GM12878 (cell line): ENCODE measurements around the gene ATXN2. TPM values are rescaled to one million over a fixed set of nuclear protein-coding genes. Genes with fewer than 3 reads are reported as not detected.

ENCODE experiments used
- ATAC-seq: fragments of 200-7000 bp; cut with Tn5 transposase; 3 replicates; pipeline ENCODE4 v1.9.1; 2020; ENCODE audit warnings: mild to moderate bottlenecking, moderate library complexity
- BruUV-seq: library from RNA; stranded (reverse); fragments of 400-500 nt; replicated peaks from 2 replicates; lab custom pipeline; 2021; lab: Mats Ljungman, UMichigan
- CTCF ChIA-PET: fragments of 300-600 bp; sonication (Branson Sonifier 250); formaldehyde crosslinking; extraction: SDS; loops from one replicate; lab custom pipeline; 2021; ENCODE audit warnings: inconsistent platforms; lab: Yijun Ruan, JAX
- POLR2A ChIA-PET: fragments of 350-600 bp; formaldehyde crosslinking; extraction: SDS; loops from one replicate; lab custom pipeline; 2021; ENCODE audit warnings: inconsistent platforms; lab: Charles Lee
- RAD21 ChIA-PET: fragments of 300-600 bp; sonication (Branson Sonifier 250); formaldehyde crosslinking; loops from one replicate; lab custom pipeline; 2023; ENCODE audit warnings: antibody characterized with exemption; ENCODE audit not compliant: unreplicated experiment; lab: Charles Lee
- SMC1A ChIA-PET: fragments of 300-600 bp; sonication (Branson Sonifier 250); formaldehyde crosslinking; loops from one replicate; lab custom pipeline; 2023; ENCODE audit not compliant: unreplicated experiment, uncharacterized antibody; lab: Charles Lee
- DNase-seq: peaks from one replicate; pipeline ENCODE4 v3.0.0-alpha.2; 2011; ENCODE audit warnings: low read depth, low spot score
- FAIRE-seq: peaks from 3 replicates; lab custom pipeline; 2011; peaks lifted over from hg19 to GRCh38; lab: Jason Lieb, UNC
- H2AFZ ChIP-seq: 2 replicates; pipeline ENCODE4 v1.6.0; 2011; ENCODE audit warnings: low read depth, low read length, control low read depth; ENCODE audit not compliant: control insufficient read depth
- H3K27ac ChIP-seq: 2 replicates; pipeline ENCODE4 v1.5.1; 2011; ENCODE audit warnings: control low read depth; ENCODE audit not compliant: control insufficient read depth, insufficient read depth
- H3K27me3 ChIP-seq, 2 experiments: replicated peaks in 1 of 2; 2 replicates each; pipeline versions ENCODE4 v1.6.0 to v1.6.1; 2011; ENCODE audit warnings: low read length in 1 of 2; ENCODE audit not compliant: control insufficient read depth in 2 of 2, insufficient read depth in 2 of 2
- H3K36me3 ChIP-seq, 2 experiments: 2 replicates each; pipeline ENCODE4 v1.5.1; 2011; ENCODE audit warnings: low read length in 1 of 2; ENCODE audit not compliant: control insufficient read depth in 2 of 2, insufficient read depth in 2 of 2
- H3K4me1 ChIP-seq: 2 replicates; pipeline ENCODE4 v1.6.1; 2011; ENCODE audit warnings: mild to moderate bottlenecking, low read length, moderate library complexity, mixed read lengths; ENCODE audit not compliant: control insufficient read depth, insufficient read depth
- H3K4me2 ChIP-seq: 2 replicates; pipeline ENCODE4 v1.6.0; 2011; ENCODE audit warnings: control low read depth; ENCODE audit not compliant: control insufficient read depth, insufficient read depth
- H3K4me3 ChIP-seq: fragments of 200-600 bp; sonication (generic); 2 replicates; pipeline ENCODE4 v1.5.1; 2016
- H3K79me2 ChIP-seq: 2 replicates; pipeline ENCODE4 v1.6.0; 2011; ENCODE audit warnings: low read length; ENCODE audit not compliant: control insufficient read depth, insufficient read depth
- H3K9ac ChIP-seq: 2 replicates; pipeline ENCODE4 v1.8.0; 2011; ENCODE audit warnings: low read length, control low read depth, mixed read lengths; ENCODE audit not compliant: control insufficient read depth, insufficient read depth
- H3K9me3 ChIP-seq: replicated peaks from 3 replicates; pipeline ENCODE4 v1.5.1; 2011; ENCODE audit warnings: mild to moderate bottlenecking, low read length; ENCODE audit not compliant: control insufficient read depth, insufficient read depth
- H4K20me1 ChIP-seq: 2 replicates; pipeline ENCODE4 v1.6.0; 2011; ENCODE audit not compliant: control insufficient read depth, insufficient read depth
- ATF3 ChIP-seq: IDR thresholded peaks from 2 replicates; pipeline ENCODE4 v1.6.1; 2011; ENCODE audit warnings: low read depth, mild to moderate bottlenecking, low read length, moderate library complexity, borderline replicate concordance; ENCODE audit errors: extremely low read depth
- BRCA1 ChIP-seq: IDR thresholded peaks from 2 replicates; pipeline ENCODE4 v1.6.1; 2011; ENCODE audit warnings: low read depth, low read length, improper control_type of control experiment
- DPF2 ChIP-seq: fragments of 450-650 bp; IDR thresholded peaks from 2 replicates; pipeline ENCODE4 v1.6.1; 2017; ENCODE audit warnings: mild to moderate bottlenecking
- EED ChIP-seq: sonication (generic); IDR thresholded peaks from 2 replicates; pipeline ENCODE4 v1.6.1; 2016; ENCODE audit warnings: antibody characterized with exemption, low read depth
- EP300 ChIP-seq, 2 experiments: fragments of 150-350 bp in 1 of 2; IDR thresholded peaks; 2 replicates each; pipeline ENCODE4 v1.6.1; 2011 to 2012; ENCODE audit warnings: low read depth in 2 of 2, low read length in 2 of 2, borderline replicate concordance in 1 of 2, improper control_type of control experiment in 1 of 2, inconsistent platforms in 1 of 2; ENCODE audit not compliant: control insufficient read depth in 1 of 2
- IRF4 ChIP-seq: IDR thresholded peaks from 2 replicates; pipeline ENCODE4 v1.6.1; 2011; ENCODE audit warnings: low read depth, low read length
- KAT2A ChIP-seq: conservative IDR thresholded peaks from 2 replicates; pipeline ENCODE4 v1.6.1; 2011; ENCODE audit warnings: low read depth, low read length; ENCODE audit not compliant: control insufficient read depth
- LARP7 ChIP-seq: fragments of 450-650 bp; IDR thresholded peaks from 2 replicates; pipeline ENCODE4 v1.6.1; 2017; ENCODE audit warnings: mild to moderate bottlenecking
- MTA2 ChIP-seq: fragments of 450-650 bp; IDR thresholded peaks from 2 replicates; pipeline ENCODE4 v1.6.1; 2016; ENCODE audit warnings: low read depth, mild to moderate bottlenecking, moderate library complexity
- NFXL1 ChIP-seq: fragments of 450-650 bp; IDR thresholded peaks from 2 replicates; pipeline ENCODE4 v1.6.1; 2017; ENCODE audit warnings: antibody characterized with exemption, mild to moderate bottlenecking, borderline replicate concordance
- NFYA ChIP-seq: IDR thresholded peaks from 2 replicates; pipeline ENCODE4 v1.6.1; 2011; ENCODE audit warnings: low read depth, mild to moderate bottlenecking, low read length, improper control_type of control experiment, borderline replicate concordance
- RB1 ChIP-seq: fragments of 450-650 bp; formaldehyde crosslinking; IDR thresholded peaks from 2 replicates; pipeline ENCODE4 v1.6.1; 2017; ENCODE audit warnings: mild to moderate bottlenecking, borderline replicate concordance
- ZNF274 ChIP-seq: IDR thresholded peaks from one replicate; pipeline ENCODE4 v1.8.0; 2011; ENCODE audit not compliant: insufficient read length, insufficient read depth
- ZSCAN29 ChIP-seq: fragments of 450-650 bp; IDR thresholded peaks from 2 replicates; pipeline ENCODE4 v1.6.1; 2017; ENCODE audit warnings: mild to moderate bottlenecking, moderate library complexity
- WGBS: methylation state at CpG from one replicate; pipeline ENCODE4 v1.1.6; 2016; ENCODE audit warnings: low lambda C conversion rate; ENCODE audit not compliant: insufficient replicate concordance, insufficient coverage; ENCODE audit errors: missing lambda C conversion rate; 5-methylcytosine and 5-hydroxymethylcytosine counted together
- in situ Hi-C: fragments of 300-500 bp; cut with MboI; formaldehyde crosslinking; loops from 9 replicates; pipeline ENCODE4 v1.14.3; 2018; ENCODE audit warnings: mixed read lengths
- intact Hi-C: fragments of 100-400 bp; cut with micrococcal nuclease; formaldehyde crosslinking; loops from one replicate; pipeline ENCODE4 v1.14.2; 2022; ENCODE audit not compliant: unreplicated experiment
- polyA plus RNA-seq, 11 experiments: library from polyadenylated mRNA; depleted of rRNA in 4 of 11; unstranded in 6 of 11; stranded (reverse) in 5 of 11; fragments of >200 nt; fragmentation: Nextera tagmentation in 4 of 11; fragmentation: Illumina TruSeq in 1 of 11; extraction: Ambion mirVana in 4 of 11; extraction: Trizol in 1 of 11; gene quantifications; 1 replicate in 1 of 11; 2 replicates in 10 of 11; pipeline versions ENCODE4 v1.2.1 to v1.2.3, GENCODE V29; 2011 to 2016; ENCODE audit warnings: inconsistent platforms in 2 of 11, missing spikeins in 2 of 11, low read depth in 1 of 11
- total RNA-seq, 4 experiments: library from RNA; depleted of rRNA in 3 of 4; stranded (reverse); fragments of >200 nt in 3 of 4; fragmentation: Illumina TruSeq in 1 of 4; extraction: Trizol in 1 of 4; gene quantifications; 2 replicates each; pipeline versions ENCODE4 v1.2.1 to v1.2.3, GENCODE V29; 2013 to 2021
- TF ChIP-seq, protein P1 (sequence below): IDR thresholded peaks from 2 replicates; pipeline ENCODE4 v1.6.1; 2011; ENCODE audit warnings: low read depth, low read length, improper control_type of control experiment, borderline replicate concordance
- TF ChIP-seq, protein P2 (sequence below): fragments of 450-650 bp; IDR thresholded peaks from 2 replicates; pipeline ENCODE4 v1.6.1; 2017; ENCODE audit warnings: mild to moderate bottlenecking
- TF ChIP-seq, protein P3 (sequence below): fragments of 450-650 bp; IDR thresholded peaks from 2 replicates; pipeline ENCODE4 v1.6.1; 2017; ENCODE audit warnings: antibody characterized with exemption, mild to moderate bottlenecking, moderate library complexity

ATXN2 gene
- total and polyA plus RNA-seq, 10 of the 15 experiments (the other 5 are each of a cell fraction or from before 2014, with no cell fraction given): 8.8 to 31.5 (median 19.0) TPM

DNA sequence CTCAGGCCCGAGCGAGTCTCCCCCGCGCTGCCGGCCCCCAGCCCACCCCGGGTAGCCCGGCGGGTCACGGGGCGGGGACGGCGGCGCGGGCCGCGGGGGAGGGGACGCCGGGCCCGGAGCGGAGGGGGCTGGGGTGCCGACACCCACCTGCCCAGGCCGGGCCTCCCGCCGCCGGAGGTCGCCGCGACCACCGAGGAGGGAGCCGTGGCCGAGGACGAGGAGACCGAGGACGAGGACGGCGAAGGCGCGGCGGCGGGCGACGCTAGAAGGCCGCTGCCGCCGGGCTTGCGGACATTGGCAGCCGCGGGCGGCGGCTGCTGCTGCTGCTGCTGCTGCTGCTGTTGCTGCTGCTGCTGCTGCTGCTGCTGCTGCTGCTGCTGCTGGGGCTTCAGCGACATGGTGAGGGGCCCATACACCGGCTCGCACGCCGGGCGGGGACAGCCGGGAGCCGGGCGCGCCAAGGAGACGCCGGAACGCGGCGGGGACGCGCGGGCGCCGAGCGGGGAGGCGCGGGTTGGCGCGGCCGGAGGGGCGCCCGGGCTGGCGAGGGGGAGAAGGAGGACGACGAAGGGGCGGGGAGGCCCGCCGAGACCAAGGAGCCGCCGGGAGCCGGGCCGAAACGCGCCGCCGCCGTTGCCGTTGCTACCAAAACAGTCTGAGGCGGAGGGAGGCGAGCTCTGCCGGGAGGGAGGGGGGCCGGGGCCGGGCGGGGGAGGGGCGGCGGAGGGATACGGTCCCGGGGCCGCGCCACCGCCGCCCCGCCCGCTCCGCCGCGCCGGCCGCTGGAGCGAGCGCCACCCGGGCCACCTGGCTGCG, at the start of gene ATXN2 (continued):
- TF ChIP-seq EP300 (IDR thresholded peaks at IDR 0.05; ENCODE audit: borderline replicate concordance in 1 of 2, control insufficient read depth in 1 of 2, low read depth in 2 of 2, low read length in 2 of 2): 0 out of 4 replicates have a peak, but pooled peaks of 1 of the 2 experiments have one; percentile 22
- TF ChIP-seq ATF3: no peak
- no peak; the same call in 1 of the 2 replicates for TF ChIP-seq DPF2
- no peak; the same call in none of the 2 replicates for TF ChIP-seq LARP7
- no peak for TF ChIP-seq MTA2
- no peak for TF ChIP-seq NFYA
- TF ChIP-seq RB1: peak; percentile 23; the same call in 1 of the 2 replicates
- TF ChIP-seq, protein P1, sequence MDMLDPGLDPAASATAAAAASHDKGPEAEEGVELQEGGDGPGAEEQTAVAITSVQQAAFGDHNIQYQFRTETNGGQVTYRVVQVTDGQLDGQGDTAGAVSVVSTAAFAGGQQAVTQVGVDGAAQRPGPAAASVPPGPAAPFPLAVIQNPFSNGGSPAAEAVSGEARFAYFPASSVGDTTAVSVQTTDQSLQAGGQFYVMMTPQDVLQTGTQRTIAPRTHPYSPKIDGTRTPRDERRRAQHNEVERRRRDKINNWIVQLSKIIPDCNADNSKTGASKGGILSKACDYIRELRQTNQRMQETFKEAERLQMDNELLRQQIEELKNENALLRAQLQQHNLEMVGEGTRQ: no peak

GRCh38 chr12:111645433-111645832, 46.3 kb upstream of the ATXN2 start:
- CTCF ChIA-PET: no interaction called here
- no peak for DNase-seq
- no peaks in the 10 kb centered on the region for H3K4me1 ChIP-seq
- WGBS: 91% methylated on average over 5 of the region's 5 CpGs
- H3K4me3 ChIP-seq: no peak overlapping the region
- H2AFZ ChIP-seq: no peak overlapping the region
- SMC1A ChIA-PET: no interaction called here
- no peak overlapping the region for H3K4me2 ChIP-seq
- POLR2A ChIA-PET: no interaction called here
- H3K79me2 ChIP-seq: no peaks in the 10 kb centered on the region
- no peak overlapping the region for H3K9ac ChIP-seq
- ATAC-seq: no peak
- in situ Hi-C loops: no loop called here
- H3K9me3 ChIP-seq: no peaks in the 10 kb centered on the region
- H3K27me3 ChIP-seq: no peaks in the 10 kb centered on the region
- no peak overlapping the region for H3K27ac ChIP-seq
- intact Hi-C loops: no loop called here
- H4K20me1 ChIP-seq: no peaks in the 10 kb centered on the region
- BruUV-seq: no TSS peak
- no peak for FAIRE-seq
- H3K36me3 ChIP-seq: peaks cover 15 to 28% of the 10 kb centered on the region in 2 experiments
- RAD21 ChIA-PET: no interaction called here
- TF ChIP-seq ZNF274: no peak
- TF ChIP-seq IRF4: no peak
- no peak for TF ChIP-seq NFXL1
- TF ChIP-seq, protein P2, sequence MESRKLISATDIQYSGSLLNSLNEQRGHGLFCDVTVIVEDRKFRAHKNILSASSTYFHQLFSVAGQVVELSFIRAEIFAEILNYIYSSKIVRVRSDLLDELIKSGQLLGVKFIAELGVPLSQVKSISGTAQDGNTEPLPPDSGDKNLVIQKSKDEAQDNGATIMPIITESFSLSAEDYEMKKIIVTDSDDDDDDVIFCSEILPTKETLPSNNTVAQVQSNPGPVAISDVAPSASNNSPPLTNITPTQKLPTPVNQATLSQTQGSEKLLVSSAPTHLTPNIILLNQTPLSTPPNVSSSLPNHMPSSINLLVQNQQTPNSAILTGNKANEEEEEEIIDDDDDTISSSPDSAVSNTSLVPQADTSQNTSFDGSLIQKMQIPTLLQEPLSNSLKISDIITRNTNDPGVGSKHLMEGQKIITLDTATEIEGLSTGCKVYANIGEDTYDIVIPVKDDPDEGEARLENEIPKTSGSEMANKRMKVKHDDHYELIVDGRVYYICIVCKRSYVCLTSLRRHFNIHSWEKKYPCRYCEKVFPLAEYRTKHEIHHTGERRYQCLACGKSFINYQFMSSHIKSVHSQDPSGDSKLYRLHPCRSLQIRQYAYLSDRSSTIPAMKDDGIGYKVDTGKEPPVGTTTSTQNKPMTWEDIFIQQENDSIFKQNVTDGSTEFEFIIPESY: no peak
- no peak for TF ChIP-seq BRCA1
- no peak for TF ChIP-seq EED
- no peak for TF ChIP-seq ZSCAN29
- TF ChIP-seq KAT2A: no peak
- TF ChIP-seq NFYA: no peak
- TF ChIP-seq, protein P3, sequence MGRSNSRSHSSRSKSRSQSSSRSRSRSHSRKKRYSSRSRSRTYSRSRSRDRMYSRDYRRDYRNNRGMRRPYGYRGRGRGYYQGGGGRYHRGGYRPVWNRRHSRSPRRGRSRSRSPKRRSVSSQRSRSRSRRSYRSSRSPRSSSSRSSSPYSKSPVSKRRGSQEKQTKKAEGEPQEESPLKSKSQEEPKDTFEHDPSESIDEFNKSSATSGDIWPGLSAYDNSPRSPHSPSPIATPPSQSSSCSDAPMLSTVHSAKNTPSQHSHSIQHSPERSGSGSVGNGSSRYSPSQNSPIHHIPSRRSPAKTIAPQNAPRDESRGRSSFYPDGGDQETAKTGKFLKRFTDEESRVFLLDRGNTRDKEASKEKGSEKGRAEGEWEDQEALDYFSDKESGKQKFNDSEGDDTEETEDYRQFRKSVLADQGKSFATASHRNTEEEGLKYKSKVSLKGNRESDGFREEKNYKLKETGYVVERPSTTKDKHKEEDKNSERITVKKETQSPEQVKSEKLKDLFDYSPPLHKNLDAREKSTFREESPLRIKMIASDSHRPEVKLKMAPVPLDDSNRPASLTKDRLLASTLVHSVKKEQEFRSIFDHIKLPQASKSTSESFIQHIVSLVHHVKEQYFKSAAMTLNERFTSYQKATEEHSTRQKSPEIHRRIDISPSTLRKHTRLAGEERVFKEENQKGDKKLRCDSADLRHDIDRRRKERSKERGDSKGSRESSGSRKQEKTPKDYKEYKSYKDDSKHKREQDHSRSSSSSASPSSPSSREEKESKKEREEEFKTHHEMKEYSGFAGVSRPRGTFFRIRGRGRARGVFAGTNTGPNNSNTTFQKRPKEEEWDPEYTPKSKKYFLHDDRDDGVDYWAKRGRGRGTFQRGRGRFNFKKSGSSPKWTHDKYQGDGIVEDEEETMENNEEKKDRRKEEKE: no peak
